ENCODE results near the gene UBE3D.
"Not testable (repeated sequence)": the region's sequence is repeated elsewhere in the genome, so short reads cannot be mapped to it uniquely, and the experiment has no call there.

UBE3D gene

GRCh38 chr6:82971877-82972460 lies 93.7 kb downstream of the UBE3D start:
- DNase-seq: no peak

GRCh38 chr6:82970839-82971238 lies 94.8 kb downstream of the UBE3D start:
- DNase-seq: no peak

- DNase-seq: no peak
Measured at GRCh38 chr6:82968708-82969107, 96.9 kb downstream of the UBE3D start.

- DNase-seq: no peak
Measured at GRCh38 chr6:82963191-82963925, 102.3 kb downstream of the UBE3D start.

- no peak for DNase-seq
Measured at GRCh38 chr6:82959385-82959941, 106.2 kb downstream of the UBE3D start.

GRCh38 chr6:82958551-82958950 lies 107.1 kb downstream of the UBE3D start:
- no peak for DNase-seq

GRCh38 chr6:82957868-82958245 lies 107.8 kb downstream of the UBE3D start:
- DNase-seq: no peak

GRCh38 chr6:82957171-82957867 lies 108.3 kb downstream of the UBE3D start:
- no peak for DNase-seq

DNA sequence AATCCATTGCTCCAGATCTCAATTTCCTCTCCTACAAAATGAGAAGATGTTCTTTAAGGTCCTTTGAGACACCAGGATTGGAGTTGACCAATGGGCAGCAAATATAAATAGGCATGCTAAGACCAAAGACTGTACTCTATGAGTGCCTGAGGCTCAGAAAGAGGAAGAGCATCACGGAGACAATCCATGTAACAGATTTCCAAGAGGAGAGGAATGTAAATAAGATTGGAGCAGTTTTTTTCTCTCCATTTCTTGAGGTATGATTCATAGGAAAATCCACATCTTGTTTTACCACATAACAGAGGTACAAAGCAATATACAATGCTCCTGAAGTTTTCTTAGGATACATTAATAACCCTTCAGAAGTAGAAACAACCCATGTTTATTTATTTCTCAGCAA lies 109.8 kb downstream of the UBE3D start:
- DNase-seq: no peak

- DNase-seq: no peak
Measured at GRCh38 chr6:82954937-82955577, 110.6 kb downstream of the UBE3D start.

DNA sequence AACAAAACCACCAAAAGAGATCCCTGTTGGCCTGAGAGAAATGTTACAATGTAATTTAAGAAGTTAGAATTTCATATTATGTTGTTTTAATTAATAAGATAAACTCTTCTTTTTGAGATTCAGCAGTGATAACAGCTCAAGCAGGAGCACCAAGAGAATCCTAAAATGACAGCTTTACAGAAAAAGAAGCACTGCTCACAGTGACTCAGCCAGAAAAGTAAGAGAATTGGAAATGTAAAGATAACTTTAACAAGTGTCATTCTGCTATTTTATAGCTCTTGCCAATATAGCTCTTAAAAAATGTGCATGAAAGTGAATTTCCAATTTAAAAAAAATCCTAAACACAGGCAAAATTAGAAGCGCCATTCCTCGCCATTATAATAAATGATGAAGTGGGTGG lies 111.3 kb downstream of the UBE3D start:
- no peak for DNase-seq

DNA sequence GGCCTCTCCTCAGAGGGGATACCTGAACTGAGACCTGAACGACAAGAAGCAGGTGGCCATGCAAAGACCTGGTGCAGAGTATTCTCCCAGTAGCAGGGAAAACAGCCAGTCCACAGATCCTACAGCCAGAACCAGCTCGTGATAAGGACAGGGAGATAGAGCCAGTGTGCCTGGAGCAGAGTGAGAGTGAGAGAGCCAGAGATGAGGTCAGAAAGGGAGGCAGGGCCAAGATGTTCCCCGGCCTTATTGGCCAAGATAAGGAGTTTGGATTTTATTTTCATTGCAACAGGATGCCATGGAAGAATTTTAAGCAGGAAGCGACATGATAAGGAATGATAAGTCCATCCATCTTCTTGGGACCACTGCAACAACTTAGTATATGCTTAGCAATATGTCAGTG lies 111.8 kb downstream of the UBE3D start:
- DNase-seq: no peak

GRCh38 chr6:82951935-82952334 lies 113.7 kb downstream of the UBE3D start:
- no peak for DNase-seq

DNA sequence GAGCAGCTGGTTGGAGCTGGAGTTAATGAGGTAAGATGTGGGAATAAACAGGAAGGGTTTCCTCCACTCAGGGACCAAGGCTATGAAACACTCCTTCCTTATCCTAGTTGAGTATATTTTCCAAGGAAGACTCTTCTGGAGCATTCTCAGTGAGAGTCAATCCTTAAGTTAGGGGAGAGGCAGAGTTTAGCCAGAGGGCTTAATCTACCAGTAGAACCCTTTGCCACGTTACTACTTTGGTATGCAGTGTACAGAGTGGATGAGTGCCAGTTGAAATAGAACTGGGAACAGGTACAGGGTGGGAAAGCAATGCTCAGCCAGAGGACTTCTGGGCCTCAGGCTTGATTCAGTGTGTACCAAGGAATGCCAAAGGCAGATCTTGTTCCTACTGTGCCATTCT lies 114.3 kb downstream of the UBE3D start:
- no peak for DNase-seq

GRCh38 chr6:82930915-82931314 lies 134.7 kb downstream of the UBE3D start:
- not testable (repeated sequence) for DNase-seq

DNA sequence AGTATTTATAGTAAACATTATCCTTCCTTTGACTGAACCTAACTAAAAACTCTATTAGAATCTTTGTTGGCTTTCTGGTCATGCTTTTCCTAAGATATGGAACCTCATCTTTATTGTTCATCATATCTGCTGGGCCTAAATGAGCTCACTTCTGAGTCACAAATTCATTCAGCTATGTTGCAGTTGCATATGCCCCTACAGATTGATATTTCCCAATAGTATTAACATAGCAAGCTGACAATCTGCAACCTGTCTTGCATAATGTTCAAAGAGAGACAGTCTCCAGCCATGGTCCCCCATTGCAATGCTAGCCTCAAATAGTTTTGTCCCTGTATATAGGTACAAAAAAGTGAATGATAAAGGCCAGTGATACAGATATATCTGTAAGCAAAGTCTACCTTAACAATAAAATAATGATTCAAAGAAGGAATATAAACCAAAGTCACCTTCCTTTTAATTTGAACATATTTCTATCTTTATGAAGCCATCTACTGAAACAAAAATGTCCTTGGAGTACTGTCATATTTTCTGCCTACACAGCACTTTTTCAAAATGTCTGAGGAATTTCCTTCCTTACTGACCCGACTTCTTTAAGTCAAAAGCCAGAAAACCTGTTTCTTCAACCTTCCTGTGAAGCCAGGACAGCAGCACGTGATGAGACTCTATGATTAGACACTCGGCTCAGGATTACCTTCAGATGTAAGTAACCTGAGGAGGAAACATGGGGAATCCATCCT lies 140.7 kb downstream of the UBE3D start:
- DNase-seq: no peak

DNA sequence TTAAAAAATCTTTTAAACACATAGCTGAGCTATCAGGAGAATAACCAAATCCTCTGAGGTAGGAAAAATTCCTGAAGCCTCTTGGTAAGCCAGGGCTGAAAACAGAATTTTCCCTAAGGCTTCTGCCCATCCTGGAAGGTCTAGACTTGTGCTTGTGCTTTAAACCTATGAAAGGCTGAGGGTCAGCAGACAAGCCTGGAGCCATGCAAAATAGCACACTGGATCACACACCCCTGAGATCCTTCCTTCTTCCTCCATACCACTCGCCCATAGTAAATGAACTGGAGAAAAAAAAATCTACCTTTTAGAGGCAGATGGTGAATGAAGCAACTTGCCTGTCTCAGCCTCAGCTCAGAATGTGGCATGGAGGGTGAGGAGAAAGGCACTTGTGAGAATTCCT lies 144.4 kb downstream of the UBE3D start:
- no peak for DNase-seq

- DNase-seq: no peak
Measured at GRCh38 chr6:82917346-82918064, 148.1 kb downstream of the UBE3D start.

- no peak for DNase-seq
Measured at GRCh38 chr6:82915666-82916065, 150.0 kb downstream of the UBE3D start.

GRCh38 chr6:82914511-82914910 lies 151.1 kb downstream of the UBE3D start:
- no peak for DNase-seq

- no peak for DNase-seq
Measured at GRCh38 chr6:82910820-82911219, 154.8 kb downstream of the UBE3D start.

- DNase-seq: no peak
Measured at GRCh38 chr6:82910395-82910794, 155.2 kb downstream of the UBE3D start.
